Kidney (tissue), 14 donors: ENCODE measurements around the gene SLC9A8. TPM values are rescaled to one million over a fixed set of nuclear protein-coding genes. Genes with fewer than 3 reads are reported as not detected.
A peak's percentile ranks its signal among the peaks of the same experiment; 100 is the strongest.

ENCODE experiments used
- DNase-seq, 5 donors: peaks; one replicate each; pipeline ENCODE4 v3.0.0-alpha.2; 2013 to 2020
- FAIRE-seq: peaks from 2 replicates; lab custom pipeline; 2012; peaks lifted over from hg19 to GRCh38; lab: Jason Lieb, UNC
- H3K27ac ChIP-seq, 2 donors: one replicate each; pipeline ENCODE4 v1.7.0; 2013; ENCODE audit warnings: low read depth in 2 of 2, low read length in 2 of 2, inconsistent platforms in 1 of 2
- H3K27me3 ChIP-seq: one replicate; pipeline ENCODE4 v1.7.1; 2013; ENCODE audit warnings: low read length, inconsistent platforms; ENCODE audit not compliant: control insufficient read depth, insufficient read depth
- H3K36me3 ChIP-seq, 3 donors: one replicate each; pipeline versions ENCODE4 v1.7.0 to v1.7.1; 2013; ENCODE audit warnings: low read length in 3 of 3, control low read depth in 1 of 3, inconsistent platforms in 1 of 3; ENCODE audit not compliant: insufficient read depth in 3 of 3, control insufficient read depth in 2 of 3
- H3K4me1 ChIP-seq, 3 donors: one replicate each; pipeline versions ENCODE4 v1.7.0 to v1.7.1; 2013; ENCODE audit warnings: low read length in 3 of 3, inconsistent platforms in 1 of 3, low read depth in 1 of 3; ENCODE audit not compliant: control insufficient read depth in 2 of 3, insufficient read depth in 2 of 3
- H3K4me3 ChIP-seq, 3 donors: one replicate each; pipeline versions ENCODE4 v1.7.0 to v1.8.1; 2013; ENCODE audit warnings: low read length in 3 of 3, control low read depth in 1 of 3, inconsistent platforms in 1 of 3
- H3K9ac ChIP-seq, 3 donors: one replicate each; pipeline versions ENCODE4 v1.7.0 to v1.7.1; 2013; ENCODE audit warnings: low read length in 3 of 3, control low read depth in 1 of 3, inconsistent platforms in 1 of 3
- H3K9me3 ChIP-seq, 3 donors: one replicate each; pipeline versions ENCODE4 v1.7.0 to v1.7.1; 2013; ENCODE audit warnings: low read length in 3 of 3, control low read depth in 1 of 3, inconsistent platforms in 1 of 3; ENCODE audit not compliant: control insufficient read depth in 2 of 3, insufficient read depth in 1 of 3
- intact Hi-C: fragments of 100-400 bp; cut with DNase I; formaldehyde crosslinking; loops from one replicate; pipeline ENCODE4 v1.11.1; 2022
- polyA plus RNA-seq: library from polyadenylated mRNA; stranded (reverse); fragments of 350-450 nt; fragmentation: Illumina TruSeq; extraction: RNeasy Lipid Tissue Mini Kit (QIAGEN cat#74804); gene quantifications from one replicate; pipeline ENCODE4 v1.2.3, GENCODE V29; 2014; ENCODE audit warnings: low read depth, low replicate concordance; ENCODE audit not compliant: insufficient read depth
- total RNA-seq: library from RNA; stranded (reverse); fragmentation: NEBNext Ultra II Directional; extraction: Animal tissue kit (Norgen Biotek cat#: 25700); gene quantifications from one replicate; pipeline ENCODE4 v1.2.1, GENCODE V29; 2021
- TF ChIP-seq, protein P1 (sequence below): IDR thresholded peaks from 3 replicates; pipeline ENCODE4 v1.5.1; 2012; ENCODE audit warnings: mild to moderate bottlenecking, moderate library complexity, borderline replicate concordance; ENCODE audit not compliant: insufficient read depth; ENCODE audit errors: extremely low read depth
- donor health status: control.
- donor health status: control.
- donor health status: control.
- donor health status: control.
- donor health status: control.
- donor health status: DM: yes; HTN: yes; CAD: no.
- donor health status: Normal renal cell carcinoma (clear cell type).

Gene SLC9A8
- total and polyA plus RNA-seq, 2 donors from 2014 or later, result 4.5 to 22.4 TPM

- TF ChIP-seq, protein P1, sequence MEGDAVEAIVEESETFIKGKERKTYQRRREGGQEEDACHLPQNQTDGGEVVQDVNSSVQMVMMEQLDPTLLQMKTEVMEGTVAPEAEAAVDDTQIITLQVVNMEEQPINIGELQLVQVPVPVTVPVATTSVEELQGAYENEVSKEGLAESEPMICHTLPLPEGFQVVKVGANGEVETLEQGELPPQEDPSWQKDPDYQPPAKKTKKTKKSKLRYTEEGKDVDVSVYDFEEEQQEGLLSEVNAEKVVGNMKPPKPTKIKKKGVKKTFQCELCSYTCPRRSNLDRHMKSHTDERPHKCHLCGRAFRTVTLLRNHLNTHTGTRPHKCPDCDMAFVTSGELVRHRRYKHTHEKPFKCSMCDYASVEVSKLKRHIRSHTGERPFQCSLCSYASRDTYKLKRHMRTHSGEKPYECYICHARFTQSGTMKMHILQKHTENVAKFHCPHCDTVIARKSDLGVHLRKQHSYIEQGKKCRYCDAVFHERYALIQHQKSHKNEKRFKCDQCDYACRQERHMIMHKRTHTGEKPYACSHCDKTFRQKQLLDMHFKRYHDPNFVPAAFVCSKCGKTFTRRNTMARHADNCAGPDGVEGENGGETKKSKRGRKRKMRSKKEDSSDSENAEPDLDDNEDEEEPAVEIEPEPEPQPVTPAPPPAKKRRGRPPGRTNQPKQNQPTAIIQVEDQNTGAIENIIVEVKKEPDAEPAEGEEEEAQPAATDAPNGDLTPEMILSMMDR, result no peak
- intact Hi-C loops, result no loop called here
- no peaks in the 10 kb centered on the region for H3K9me3 ChIP-seq
- H3K27me3 ChIP-seq, result no peaks in the 10 kb centered on the region
- H3K27ac ChIP-seq, result peak within 1 kb of the TSS; percentile 88 to 93
- H3K36me3 ChIP-seq, result peaks cover 0 to 8% (median 2%) of the 10 kb centered on the region in 3 donors
- H3K9ac ChIP-seq, result peak within 1 kb of the TSS; percentile 31 to 98 (median 92)
- DNase-seq, result peak; percentile 94 to 97 (median 96)
- H3K4me3 ChIP-seq, result peak within 1 kb of the TSS; percentile 77 to 98 (median 89)
- no peak for FAIRE-seq
- peaks cover 0 to 24% (median 7%) of the 10 kb centered on the region in 3 donors for H3K4me1 ChIP-seq
Measured at GRCh38 chr20:49936153-49937026, 123.8 kb downstream of the SLC9A8 start, which contains the start of gene RNF114. RNF114 (plus strand) TSS chr20:49936397; CDS start chr20:49936413, 16 bp downstream.

DNA sequence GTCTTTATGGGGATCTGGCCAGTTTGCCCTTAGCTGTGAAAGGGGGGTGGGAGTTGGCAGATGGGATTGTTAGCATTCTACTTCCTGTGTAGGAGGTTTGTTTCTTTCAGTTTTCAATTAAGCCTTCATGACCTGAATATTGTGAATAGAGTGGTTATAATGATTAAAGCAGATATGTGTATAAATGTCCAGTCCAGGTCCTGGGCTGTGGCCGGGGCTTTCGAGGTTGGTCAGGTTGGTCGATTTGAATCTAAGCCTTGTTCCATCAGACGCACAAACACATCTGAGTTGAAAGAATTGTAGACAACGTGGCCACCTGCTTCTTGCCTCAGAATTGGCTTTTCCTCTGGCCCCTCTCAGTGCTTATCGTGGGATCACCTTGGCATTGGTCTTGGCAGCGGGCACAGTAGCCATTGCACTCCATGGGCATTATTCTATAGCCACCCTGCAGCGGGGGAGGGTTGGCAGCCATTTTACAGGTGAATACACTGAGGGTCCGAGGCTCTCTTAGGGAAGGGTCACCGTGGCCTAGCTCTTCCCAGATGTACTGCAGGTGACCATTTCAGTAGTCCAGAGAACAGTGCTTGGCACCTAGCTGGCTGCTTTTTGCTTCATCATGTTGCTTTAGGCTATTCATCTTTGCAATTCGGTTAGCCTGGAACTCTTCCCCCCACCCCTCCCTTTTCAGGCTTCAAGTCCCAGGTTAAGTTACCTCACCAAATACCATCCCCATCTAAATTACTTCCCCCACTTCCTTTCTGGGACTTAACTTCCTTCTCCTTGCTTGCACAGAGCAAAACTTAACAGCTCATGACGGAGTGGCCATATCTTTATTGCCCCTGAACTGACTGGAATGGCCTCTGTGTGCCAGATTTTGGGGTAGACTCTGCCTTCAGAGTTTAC is 124.7 kb downstream of the SLC9A8 start:
- TF ChIP-seq, protein P1, result no peak
- DNase-seq, result peak in 4 of 5 donors; percentile 48 to 88 (median 72)
- FAIRE-seq, result no peak
- H3K9me3 ChIP-seq, result no peaks in the 10 kb centered on the region
- H3K27ac ChIP-seq, result peak overlapping the region; percentile 88 to 93
- peaks cover 0 to 24% (median 7%) of the 10 kb centered on the region in 3 donors for H3K4me1 ChIP-seq
- peaks cover 0 to 11% (median 5%) of the 10 kb centered on the region in 3 donors for H3K36me3 ChIP-seq
- intact Hi-C loops, result no loop called here
- peak overlapping the region; percentile 31 to 98 (median 92) for H3K9ac ChIP-seq
- H3K4me3 ChIP-seq, result peak overlapping the region; percentile 77 to 98 (median 89)
- H3K27me3 ChIP-seq, result no peaks in the 10 kb centered on the region

- peaks cover 0 to 17% (median 8%) of the 10 kb centered on the region in 3 donors for H3K36me3 ChIP-seq
- no peaks in the 10 kb centered on the region for H3K27me3 ChIP-seq
- peaks cover 0 to 24% (median 7%) of the 10 kb centered on the region in 3 donors for H3K4me1 ChIP-seq
- intact Hi-C loops, result no loop called here
- H3K9ac ChIP-seq, result peak overlapping the region in 1 of 3 donors; percentile 98
- FAIRE-seq (no peak), DNase-seq (peak in 4 of 5 donors; percentile 29 to 83 (median 58))
- H3K9me3 ChIP-seq, result no peaks in the 10 kb centered on the region
- H3K27ac ChIP-seq, result peak overlapping the region in 1 of 2 donors; percentile 88
- TF ChIP-seq, protein P1, result no peak
- H3K4me3 ChIP-seq, result peak overlapping the region; percentile 12 to 98 (median 77)
Measured at GRCh38 chr20:49938173-49939163, 125.8 kb downstream of the SLC9A8 start.
